Peyer's patch (tissue), 4 donors: ENCODE results near the gene ABCC8.

Source experiments
- POLR2A ChIP-seq, 2 donors: fragments of 450-650 bp; IDR thresholded peaks; one replicate each; pipeline ENCODE4 v1.5.1; 2017; ENCODE audit warnings: antibody characterized with exemption in 2 of 2, mild to moderate bottlenecking in 2 of 2, moderate library complexity in 2 of 2
- TF ChIP-seq, protein P1 (sequence below), 6 experiments: fragments of 450-650 bp in 4 of 6; fragments of 200-600 bp in 2 of 6; sonication (generic) in 1 of 6; IDR thresholded peaks; one replicate each; pipeline ENCODE4 v1.5.1; 2017 to 2019; ENCODE audit warnings: antibody characterized with exemption in 6 of 6, mild to moderate bottlenecking in 3 of 6, moderate library complexity in 1 of 6

DNA sequence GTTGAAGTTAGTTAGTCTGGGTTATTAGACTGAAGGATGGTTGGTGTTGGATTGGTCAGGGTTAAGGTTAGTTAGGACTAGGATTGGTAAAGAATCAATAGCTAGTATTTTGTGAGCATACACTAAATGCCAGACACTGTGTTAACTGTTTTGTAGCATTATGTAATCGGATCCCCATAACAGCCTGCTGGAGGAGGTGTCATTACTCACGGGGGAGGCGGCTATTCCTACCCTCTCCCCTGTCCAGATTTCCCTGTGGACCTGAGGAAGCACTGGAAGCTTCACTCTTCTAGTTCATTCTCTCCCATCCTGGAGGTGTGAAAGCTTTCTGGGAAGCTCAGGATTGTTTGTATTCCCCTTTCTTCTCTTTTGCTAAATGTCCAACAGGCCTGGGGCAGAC, 47.7 kb downstream of the ABCC8 start:
- TF ChIP-seq, protein P1, sequence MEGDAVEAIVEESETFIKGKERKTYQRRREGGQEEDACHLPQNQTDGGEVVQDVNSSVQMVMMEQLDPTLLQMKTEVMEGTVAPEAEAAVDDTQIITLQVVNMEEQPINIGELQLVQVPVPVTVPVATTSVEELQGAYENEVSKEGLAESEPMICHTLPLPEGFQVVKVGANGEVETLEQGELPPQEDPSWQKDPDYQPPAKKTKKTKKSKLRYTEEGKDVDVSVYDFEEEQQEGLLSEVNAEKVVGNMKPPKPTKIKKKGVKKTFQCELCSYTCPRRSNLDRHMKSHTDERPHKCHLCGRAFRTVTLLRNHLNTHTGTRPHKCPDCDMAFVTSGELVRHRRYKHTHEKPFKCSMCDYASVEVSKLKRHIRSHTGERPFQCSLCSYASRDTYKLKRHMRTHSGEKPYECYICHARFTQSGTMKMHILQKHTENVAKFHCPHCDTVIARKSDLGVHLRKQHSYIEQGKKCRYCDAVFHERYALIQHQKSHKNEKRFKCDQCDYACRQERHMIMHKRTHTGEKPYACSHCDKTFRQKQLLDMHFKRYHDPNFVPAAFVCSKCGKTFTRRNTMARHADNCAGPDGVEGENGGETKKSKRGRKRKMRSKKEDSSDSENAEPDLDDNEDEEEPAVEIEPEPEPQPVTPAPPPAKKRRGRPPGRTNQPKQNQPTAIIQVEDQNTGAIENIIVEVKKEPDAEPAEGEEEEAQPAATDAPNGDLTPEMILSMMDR (IDR thresholded peaks at IDR 0.05) = no peak
- TF ChIP-seq POLR2A (IDR thresholded peaks at IDR 0.05) = no peak
